Astrocyte of the cerebellum (primary cell): ENCODE results near the gene MAEA.

Experiments
- DNase-seq: peaks from one replicate; pipeline ENCODE4 v3.0.0-alpha.2; 2011; ENCODE audit warnings: low read depth
- H3K4me3 ChIP-seq: 2 replicates; pipeline ENCODE4 v1.5.1; 2011; ENCODE audit warnings: mild to moderate bottlenecking, low read depth, low read length, moderate library complexity
- CTCF ChIP-seq: IDR thresholded peaks from 2 replicates; pipeline ENCODE4 v1.5.1; 2012; ENCODE audit warnings: low read length, low read depth, moderate library complexity, mild to moderate bottlenecking; ENCODE audit errors: missing control alignments
- in situ Hi-C: cut with HindIII; loops from 2 replicates; pipeline ENCODE4 v1.10.0; 2017; ENCODE audit warnings: low sequenced_read_pairs

The MAEA gene

GRCh38 chr4:1264942-1265341 is 24.7 kb upstream of the MAEA start:
- in situ Hi-C loops: no loop called here
- no peak for DNase-seq
- no peak for TF ChIP-seq CTCF
- no peak overlapping the region for H3K4me3 ChIP-seq

DNA sequence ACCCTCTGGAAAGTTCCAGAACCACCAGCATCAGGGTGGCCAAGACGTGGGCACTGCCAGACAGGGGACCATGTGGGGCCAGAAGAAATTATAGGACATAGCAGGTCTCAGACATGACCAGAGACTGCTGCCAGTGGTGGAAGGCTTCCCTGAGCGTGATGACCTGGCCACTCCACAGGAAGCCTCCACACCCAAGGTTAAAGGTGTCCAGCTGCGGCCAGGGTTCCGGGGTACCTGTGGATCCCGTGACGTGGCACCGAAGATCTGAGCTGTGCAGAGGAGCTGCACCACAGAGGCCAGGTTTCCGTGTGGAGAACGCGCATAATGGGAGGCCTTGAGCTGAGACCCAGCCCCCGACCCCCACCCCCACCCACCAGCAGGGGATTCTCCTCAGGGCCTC is 24.3 kb upstream of the MAEA start:
- in situ Hi-C loops: no loop called here
- DNase-seq: no peak
- no peak overlapping the region for H3K4me3 ChIP-seq
- no peak for TF ChIP-seq CTCF

DNA sequence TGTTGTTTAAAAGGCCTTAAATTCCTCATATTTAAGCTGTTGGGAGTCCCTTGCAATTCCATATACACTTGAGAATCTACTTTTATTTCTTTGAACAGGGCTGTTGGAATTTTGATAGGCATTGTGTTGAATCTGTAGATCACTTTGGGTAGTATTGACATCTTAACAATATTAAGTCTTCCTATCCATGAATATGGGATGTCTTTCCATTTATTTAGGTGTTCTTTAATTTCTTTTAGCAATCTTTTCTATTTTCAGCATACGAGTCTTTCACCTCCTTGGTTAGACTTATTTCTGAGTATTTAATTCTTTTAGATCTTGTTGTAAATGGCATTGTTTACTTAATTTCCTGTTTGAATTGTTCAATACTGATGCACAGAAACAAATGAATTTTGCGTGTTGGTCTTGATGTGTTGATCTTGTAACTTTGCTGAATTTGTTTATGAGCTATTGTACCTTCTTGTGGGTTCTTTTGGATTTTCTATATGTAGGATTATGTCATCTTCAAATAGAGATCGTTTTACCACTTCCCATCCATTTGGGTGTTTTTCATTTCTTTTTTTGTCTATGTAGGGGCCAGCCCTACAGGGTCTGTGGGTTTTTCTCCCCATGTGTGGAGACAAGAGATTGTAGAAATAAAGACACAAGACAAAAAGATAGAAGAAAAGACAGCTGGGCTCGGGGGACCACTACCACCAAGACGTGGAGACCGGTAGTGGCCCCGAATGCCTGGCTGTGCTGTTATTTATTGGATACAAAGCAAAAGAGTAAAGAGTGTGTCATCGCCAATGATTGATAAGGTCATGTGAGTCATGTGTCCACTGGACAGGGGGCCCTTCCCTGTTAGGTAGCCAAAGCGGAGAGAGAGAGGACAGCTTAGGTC is 22.6 kb upstream of the MAEA start:
- DNase-seq: no peak
- in situ Hi-C loops: no loop called here
- no peak for TF ChIP-seq CTCF
- no peak overlapping the region for H3K4me3 ChIP-seq

DNA sequence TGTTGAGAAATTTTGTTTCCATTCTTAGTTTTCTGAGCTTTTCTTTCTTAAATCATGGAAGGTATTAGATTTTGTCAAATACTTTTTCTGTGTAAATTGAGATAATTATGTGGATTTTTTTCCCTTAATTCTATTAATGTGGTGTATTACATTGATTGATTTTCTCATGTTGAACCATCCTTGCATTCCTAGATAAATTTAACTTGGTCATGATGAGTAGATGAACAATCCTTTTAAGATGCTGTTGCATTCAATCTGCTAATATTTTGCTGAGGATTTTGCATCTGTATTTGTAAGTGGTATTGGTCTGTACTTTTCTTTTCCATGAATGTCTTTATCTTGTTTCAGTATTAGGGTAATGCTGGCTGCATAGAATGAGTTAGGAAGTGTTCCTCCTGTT is 20.5 kb upstream of the MAEA start:
- TF ChIP-seq CTCF: no peak
- no peak overlapping the region for H3K4me3 ChIP-seq
- in situ Hi-C loops: no loop called here
- DNase-seq: no peak

GRCh38 chr4:1271686-1272085 is 18.0 kb upstream of the MAEA start:
- no peak overlapping the region for H3K4me3 ChIP-seq
- in situ Hi-C loops: no loop called here
- TF ChIP-seq CTCF: no peak
- no peak for DNase-seq

DNA sequence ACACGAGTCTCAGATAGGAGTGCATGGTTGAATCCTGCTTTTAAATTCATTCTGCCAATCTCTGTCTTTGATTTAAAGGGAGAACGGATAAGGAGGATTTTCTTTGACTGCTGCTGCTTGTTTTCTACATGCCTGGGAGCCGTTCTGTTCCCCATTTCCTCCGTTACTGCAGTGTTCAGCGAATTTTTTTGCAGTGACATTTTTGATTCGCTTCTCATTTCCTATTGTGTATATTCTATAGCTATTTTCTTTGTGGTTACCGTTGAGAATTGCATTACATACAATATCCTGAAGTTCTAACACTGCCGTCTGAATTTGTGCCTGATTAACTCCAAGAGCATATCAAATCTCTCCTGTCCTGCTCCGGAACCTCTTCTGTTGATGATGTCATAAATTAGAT is 14.8 kb upstream of the MAEA start:
- TF ChIP-seq CTCF: no peak

DNA sequence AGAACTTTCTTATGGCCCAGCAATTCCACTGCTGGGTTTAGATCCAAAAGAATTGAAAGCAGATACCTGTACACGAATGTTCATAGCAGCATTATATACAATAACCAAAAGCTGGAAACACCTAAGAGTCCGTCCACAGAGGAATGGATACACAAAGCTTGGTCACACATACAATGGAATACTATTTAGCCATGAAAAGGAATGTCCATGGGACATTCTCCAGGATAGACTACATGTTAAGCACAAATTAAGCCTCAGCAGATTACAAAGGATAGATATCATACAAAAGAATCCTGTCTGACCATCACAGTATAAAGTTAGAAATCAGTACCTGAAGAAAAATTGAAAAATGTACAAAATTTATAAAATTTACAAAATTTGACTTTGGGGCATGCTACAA is 12.7 kb upstream of the MAEA start:
- no peak overlapping the region for H3K4me3 ChIP-seq
- DNase-seq: no peak
- in situ Hi-C loops: no loop called here
- no peak for TF ChIP-seq CTCF

More for the DNA sequence above, 14.8 kb upstream of the MAEA start:
- no peak for DNase-seq
- no peak overlapping the region for H3K4me3 ChIP-seq
- in situ Hi-C loops: no loop called here
